ENCODE measurements around the gene FGF22.
"Not testable (repeated sequence)": the region's sequence is repeated elsewhere in the genome, so short reads cannot be mapped to it uniquely, and the experiment has no call there.

The FGF22 gene

GRCh38 chr19:618674-619285 is 20.9 kb upstream of the FGF22 start:
- no peak overlapping the region for H3K27ac ChIP-seq
- H3K4me3 ChIP-seq: no peak overlapping the region
- H3K27me3 ChIP-seq: peaks cover 0 to 23% of the 10 kb centered on the region in 2 donors
- no peaks in the 10 kb centered on the region for H3K9me3 ChIP-seq
- H3K4me1 ChIP-seq: peaks cover 0 to 7% (median 3%) of the 10 kb centered on the region in 4 donors
- DNase-seq: no peak
- no peak for TF ChIP-seq CTCF (IDR thresholded peaks at IDR 0.05)
- intact Hi-C loops (cut with DNase I; ENCODE audit: low total_unique reads): no loop called here
- H3K36me3 ChIP-seq: peaks cover 61 to 71% (median 69%) of the 10 kb centered on the region in 3 donors

GRCh38 chr19:619286-620002 is 20.2 kb upstream of the FGF22 start:
- Histone ChIP-seq H3K4me1 (peaks cover 0 to 7% (median 3%) of the 10 kb centered on the region in 4 donors), H3K4me3 (no peak overlapping the region), H3K9me3 (no peaks in the 10 kb centered on the region), H3K27me3 (peaks cover 0 to 23% of the 10 kb centered on the region in 2 donors), H3K27ac (no peak overlapping the region), H3K36me3 (peaks cover 65 to 78% (median 72%) of the 10 kb centered on the region in 3 donors)
- DNase-seq: no peak
- TF ChIP-seq CTCF (IDR thresholded peaks at IDR 0.05): no peak
- intact Hi-C loops (cut with DNase I; ENCODE audit: low total_unique reads): no loop called here

DNA sequence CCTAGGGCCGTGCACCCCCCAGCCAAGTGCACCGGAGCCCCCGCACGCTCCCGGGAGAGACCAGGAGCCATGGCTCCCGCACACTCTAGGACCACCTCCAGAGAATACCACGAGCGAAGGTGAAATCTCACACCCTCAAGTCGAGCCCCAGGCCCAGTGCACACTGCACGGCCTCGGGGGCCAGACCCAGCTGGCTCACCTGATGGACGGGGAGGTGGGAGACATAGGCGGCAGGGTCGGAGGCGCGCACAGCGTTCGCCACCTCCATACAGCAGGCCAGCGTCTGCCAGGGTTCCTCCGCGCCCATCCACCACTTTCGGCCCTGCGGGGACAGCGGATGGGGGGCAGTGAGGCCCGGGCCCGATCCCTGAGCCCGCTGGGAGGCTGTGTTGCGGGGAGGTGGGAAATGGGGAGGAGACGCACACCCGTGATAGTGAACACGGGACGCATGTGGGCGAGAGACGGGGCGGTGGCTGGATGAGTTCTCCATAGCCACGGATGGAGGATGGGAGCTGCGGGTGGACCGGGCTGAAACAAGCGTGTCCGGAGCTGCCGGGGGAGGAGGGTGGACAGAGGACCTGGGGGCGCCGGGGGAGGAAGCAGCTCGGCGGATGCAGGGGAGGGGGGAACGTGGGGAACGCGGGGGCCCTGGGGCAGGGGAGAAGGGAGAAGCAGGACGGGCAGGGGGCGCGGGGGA is 19.4 kb upstream of the FGF22 start:
- peaks cover 0 to 23% of the 10 kb centered on the region in 2 donors for H3K27me3 ChIP-seq
- no peak for DNase-seq
- H3K36me3 ChIP-seq: peaks cover 69 to 86% (median 81%) of the 10 kb centered on the region in 3 donors
- peaks cover 0 to 7% (median 3%) of the 10 kb centered on the region in 4 donors for H3K4me1 ChIP-seq
- no peak overlapping the region for H3K27ac ChIP-seq
- H3K4me3 ChIP-seq: no peak overlapping the region
- intact Hi-C loops (cut with DNase I; ENCODE audit: low total_unique reads): no loop called here
- H3K9me3 ChIP-seq: no peaks in the 10 kb centered on the region
- no peak for TF ChIP-seq CTCF (IDR thresholded peaks at IDR 0.05)

DNA sequence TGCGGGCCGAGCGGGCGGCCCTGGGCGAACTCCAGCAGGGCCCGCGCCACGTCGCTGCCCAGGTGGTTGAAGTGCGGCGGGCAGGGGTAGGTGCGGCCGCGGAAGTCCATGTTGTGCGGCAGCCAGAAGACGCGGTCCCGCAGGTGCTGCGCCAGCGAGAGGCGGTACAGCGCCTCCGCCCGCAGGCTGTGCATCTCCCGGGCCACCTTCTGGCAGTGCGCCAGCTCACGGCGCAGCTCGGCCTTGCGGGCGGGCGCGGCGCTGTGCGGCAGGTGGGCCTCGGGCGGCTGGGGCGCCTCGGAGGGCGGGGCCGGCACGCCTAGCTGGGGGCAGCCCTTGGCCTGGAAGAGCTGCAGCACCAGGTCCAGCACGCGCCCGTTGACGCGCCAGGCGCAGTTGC is 18.5 kb upstream of the FGF22 start:
- H3K27me3 ChIP-seq: peaks cover 0 to 23% of the 10 kb centered on the region in 2 donors
- peaks cover 69 to 95% (median 88%) of the 10 kb centered on the region in 3 donors for H3K36me3 ChIP-seq
- intact Hi-C loops (cut with DNase I; ENCODE audit: low total_unique reads); H3K9me3 ChIP-seq; DNase-seq; H3K4me1 ChIP-seq; H3K27ac ChIP-seq; H3K4me3 ChIP-seq: not testable (repeated sequence)

DNA sequence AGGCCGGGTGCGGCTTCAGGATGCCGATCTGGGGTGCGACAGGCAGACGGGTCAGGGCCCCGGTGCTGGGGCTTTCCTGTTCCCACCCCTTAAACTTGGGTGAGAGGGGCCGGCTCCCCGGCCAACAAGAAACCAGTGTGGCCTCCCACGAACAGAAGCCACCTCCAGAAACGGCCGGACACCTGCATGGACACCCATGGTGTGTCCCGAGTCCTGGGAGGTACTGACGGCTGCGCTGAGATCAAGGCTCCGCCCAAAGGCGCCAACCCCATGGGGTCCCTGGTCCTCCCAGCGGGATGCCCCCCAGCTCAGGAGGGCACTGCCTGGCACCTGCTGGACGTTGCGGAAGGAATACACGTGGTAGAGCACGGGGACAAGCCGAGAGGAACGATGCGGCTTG is 17.9 kb upstream of the FGF22 start:
- H3K36me3 ChIP-seq: peaks cover 69 to 95% (median 87%) of the 10 kb centered on the region in 3 donors
- intact Hi-C loops (cut with DNase I; ENCODE audit: low total_unique reads): no loop called here
- H3K27me3 ChIP-seq: peaks cover 0 to 17% of the 10 kb centered on the region in 2 donors

More for the DNA sequence above, 17.9 kb upstream of the FGF22 start:
- Histone ChIP-seq H3K27ac (no peak overlapping the region), H3K4me3 (no peak overlapping the region), H3K4me1 (no peaks in the 10 kb centered on the region), H3K9me3 (no peaks in the 10 kb centered on the region)
- TF ChIP-seq CTCF (IDR thresholded peaks at IDR 0.05): no peak
- no peak for DNase-seq

All from tibial artery (tissue), 4 donors.